ENCODE data around the gene STN1.

The STN1 gene

DNA sequence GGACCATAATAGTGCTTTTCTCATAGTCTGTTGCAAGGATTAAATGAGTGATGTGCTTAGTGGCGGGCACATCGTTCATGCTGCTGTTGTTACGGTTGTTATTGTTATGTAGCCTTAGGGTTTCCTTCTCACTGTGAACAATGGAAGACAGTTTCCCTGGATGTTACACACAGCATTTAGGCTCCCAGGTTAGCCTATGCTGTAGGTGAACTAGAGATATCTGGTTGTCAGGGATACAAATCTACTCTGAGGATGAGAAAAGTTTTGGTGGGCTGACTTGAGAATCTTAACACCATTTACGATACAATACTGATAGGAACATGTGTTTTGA lies 77.3 kb downstream of the STN1 start:
- no peak for DNase-seq

DNA sequence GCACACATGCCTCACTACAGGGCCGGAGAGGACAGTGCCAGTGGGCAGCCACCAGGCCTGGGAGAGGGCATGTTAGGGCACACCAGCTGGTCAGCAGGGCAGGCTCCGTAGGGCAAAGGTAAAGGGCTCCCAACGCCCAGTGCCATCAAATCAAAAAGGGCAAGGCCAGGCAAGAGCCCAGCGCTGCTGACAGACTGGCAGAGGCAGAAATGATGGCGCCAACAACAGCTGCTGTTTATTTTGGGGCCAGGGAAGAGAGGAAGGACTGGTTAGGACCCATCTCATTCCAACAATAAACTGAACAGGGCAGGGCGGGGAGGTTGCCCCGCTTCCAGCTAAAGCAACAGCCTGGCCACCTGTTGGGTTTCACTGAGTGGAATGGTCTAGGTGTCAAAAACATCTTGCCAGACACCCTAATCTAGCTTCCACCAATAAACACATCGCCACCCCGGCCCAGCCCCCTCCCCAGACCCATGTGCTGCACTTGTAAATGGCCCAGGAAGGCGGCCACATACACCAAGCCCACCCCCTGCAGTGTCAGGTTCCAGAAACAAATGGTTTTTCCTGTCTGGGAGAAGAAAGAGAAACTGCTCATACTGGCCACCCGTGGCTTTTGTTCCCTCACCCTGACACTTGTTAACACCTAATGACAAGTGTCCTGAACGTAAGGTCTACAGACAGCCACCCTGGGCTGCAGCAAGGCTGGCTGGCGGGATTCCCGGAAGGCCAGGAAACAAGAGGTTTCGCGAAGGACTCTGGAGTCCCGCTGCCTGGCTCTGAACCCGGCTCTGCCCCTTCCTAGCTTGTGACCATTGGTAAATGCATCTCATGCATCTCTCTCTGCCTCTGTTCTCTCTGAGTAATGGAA lies 77.9 kb downstream of the STN1 start:
- no peak for DNase-seq

DNA sequence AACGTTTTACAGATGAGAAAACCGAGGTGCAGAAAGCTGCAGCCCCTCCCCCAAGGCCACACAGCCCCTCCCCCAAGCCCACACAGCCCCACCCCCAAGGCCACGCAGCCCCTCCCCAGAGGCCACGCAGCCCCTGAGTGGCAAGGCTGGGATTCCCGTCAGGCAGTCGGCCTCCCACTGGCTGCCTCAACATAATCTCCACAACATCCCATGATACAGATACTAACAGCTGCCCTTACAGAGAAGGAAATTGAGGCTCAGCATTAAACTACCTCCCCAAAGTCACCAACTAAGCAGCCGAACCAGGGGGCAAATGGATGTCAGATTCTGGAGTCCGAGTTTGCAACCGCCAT lies 78.5 kb downstream of the STN1 start:
- DNase-seq, result no peak

DNA sequence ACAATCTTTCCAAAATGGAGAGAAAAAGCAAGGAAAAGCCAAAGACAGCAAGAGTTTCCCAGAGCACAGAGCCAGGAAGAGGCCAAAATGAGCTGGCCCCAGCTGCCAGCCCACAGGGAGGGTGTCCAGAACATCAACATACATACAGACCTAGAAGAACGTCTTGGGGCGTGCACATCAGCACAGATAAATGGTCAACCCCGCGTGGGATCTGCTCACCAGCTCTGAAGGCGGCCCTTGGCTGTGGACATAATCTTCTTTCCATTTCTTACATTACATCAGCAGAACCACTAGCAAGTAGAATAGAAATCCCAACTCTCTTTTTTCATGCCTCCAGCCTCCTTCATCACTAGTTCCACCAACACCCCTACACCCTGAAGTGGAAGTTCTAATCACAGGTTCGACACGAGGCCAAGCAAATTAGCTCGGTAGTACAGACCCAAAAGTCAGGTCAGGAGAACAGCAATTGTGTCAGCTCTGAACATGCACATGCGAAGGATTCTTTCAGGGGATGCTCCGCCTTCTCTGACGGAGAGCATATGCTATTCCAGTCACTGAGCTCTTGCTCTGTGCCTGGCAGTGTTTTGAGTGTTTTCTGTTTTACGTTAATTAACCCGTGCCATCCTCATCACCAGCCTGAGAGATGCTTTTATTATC lies 79.0 kb downstream of the STN1 start:
- no peak for DNase-seq

DNA sequence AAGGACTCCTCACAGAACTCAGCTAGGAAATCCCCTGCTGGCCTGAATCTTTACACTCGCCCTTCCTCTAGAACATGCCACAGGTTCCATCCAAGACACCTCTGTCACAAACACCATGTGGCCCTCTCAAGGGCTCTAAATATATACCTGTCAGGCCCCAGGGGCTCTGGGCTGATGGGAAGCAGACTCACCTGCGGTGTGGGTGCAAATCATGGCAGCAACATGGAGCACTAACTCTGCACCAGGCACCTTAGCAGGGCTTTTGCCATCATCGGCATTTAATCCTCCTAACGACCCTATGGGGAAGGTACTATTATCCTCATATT lies 80.0 kb downstream of the STN1 start:
- no peak for DNase-seq

DNA sequence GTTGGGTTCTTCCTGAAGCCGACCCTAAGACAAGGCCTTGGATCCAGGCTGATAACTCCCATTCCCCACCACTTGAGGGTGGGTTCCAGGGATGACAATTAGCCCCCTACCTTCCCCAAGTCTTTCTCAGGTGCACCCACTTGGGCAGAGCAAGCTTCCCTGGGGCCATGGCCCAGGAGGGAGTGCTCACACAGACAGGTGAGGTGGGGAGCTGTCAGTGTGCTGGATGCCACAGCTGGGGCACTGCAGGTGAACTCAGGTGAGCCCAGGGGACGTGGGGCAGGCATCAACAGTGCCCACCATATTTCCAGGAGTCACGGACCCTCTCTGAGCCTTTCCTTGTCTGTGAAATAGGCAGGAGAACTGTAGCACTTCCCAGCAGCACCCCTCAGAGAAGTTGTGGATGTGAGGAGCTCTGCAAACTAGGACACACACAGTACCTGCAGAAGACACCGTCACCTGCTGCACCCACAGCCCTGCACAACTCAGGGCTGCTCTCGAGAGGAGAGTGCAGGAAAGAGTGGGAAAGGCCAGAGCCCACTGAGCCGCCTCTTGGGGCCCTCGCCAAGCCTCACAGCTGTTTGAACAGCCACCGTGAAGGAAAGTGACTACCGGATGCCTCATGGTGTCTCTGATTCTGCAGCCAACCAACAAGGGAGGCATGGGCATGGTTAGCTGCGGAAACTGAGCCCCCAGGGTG lies 80.5 kb downstream of the STN1 start:
- no peak for DNase-seq

DNA sequence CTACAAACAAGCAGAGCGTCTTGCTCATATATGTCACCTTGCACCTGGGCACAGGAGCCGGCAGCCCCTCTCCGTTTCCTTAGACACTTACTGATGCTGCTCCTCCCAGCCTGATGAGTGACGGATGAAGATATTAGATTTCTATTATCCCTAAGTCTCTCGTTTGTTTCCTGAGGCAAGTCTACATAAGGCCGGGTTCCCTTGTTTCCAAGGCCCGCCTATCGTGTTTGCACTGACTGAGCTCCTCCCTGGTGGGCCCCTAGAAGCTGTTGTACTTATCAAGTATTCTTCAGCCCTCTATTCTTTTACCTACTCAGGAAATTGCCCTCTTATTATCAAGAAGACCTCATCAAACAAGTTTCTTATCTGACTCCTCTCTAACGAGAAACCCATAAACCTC lies 81.1 kb downstream of the STN1 start:
- no peak for DNase-seq

DNA sequence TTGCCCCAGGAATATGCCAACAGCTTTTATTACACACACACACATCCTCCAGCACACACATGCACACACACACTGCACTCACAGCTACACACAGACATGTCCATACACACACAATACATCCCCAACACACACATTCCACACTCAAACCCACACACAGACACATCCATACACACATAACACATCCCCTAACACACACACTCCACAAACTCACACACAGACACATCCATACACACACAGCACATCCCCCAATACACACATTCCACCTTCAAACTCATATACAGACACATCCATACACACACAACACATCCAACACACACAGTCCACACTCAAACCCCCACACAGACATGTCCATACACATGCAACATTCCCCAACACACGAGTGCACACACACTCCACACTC lies 81.7 kb downstream of the STN1 start:
- no peak for DNase-seq

DNA sequence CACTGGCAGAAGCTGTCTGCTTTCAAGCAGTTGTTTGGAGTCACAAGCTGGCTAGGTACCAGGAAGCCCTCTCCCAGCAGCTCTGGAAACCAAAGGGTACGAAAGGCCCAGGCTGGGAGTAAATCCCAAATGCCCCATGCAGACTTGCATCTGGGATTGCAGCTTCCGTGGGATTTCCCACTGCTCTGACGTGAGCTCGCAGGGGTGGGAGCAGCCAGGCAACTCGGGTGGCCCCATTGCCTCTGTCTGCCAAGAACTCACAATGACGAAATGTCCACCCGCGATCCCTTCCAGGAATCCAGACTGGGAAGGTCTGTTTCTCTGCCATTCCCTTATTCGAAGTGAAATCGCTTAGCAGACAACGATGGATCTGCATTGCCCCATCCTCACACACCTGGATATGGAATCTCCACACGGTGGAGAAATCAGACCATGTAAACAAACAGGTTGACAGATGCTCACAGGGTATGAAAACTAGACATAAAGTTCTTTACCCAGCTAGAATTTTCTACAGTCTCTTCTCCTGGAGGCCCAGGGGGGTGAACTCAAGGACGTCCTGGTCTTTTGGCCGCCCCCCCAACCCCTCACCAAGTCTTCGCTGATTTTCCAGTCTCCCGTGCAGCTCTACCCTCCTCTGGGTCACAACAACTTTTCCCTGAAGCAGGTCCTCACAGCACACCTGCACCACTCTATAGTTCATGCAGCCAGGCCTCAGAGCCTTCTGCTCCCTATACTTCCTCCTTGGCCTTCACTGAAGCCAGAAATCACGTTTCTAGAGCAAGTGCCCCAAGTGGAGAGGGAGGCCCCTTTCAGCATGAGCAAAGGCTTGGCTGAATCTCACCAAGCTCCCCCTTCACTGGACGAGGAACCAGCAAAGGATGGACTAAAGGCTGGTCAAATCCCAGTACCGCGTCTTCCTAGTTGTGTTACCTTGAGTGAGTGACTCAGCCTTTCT lies 82.6 kb downstream of the STN1 start:
- no peak for DNase-seq

DNA sequence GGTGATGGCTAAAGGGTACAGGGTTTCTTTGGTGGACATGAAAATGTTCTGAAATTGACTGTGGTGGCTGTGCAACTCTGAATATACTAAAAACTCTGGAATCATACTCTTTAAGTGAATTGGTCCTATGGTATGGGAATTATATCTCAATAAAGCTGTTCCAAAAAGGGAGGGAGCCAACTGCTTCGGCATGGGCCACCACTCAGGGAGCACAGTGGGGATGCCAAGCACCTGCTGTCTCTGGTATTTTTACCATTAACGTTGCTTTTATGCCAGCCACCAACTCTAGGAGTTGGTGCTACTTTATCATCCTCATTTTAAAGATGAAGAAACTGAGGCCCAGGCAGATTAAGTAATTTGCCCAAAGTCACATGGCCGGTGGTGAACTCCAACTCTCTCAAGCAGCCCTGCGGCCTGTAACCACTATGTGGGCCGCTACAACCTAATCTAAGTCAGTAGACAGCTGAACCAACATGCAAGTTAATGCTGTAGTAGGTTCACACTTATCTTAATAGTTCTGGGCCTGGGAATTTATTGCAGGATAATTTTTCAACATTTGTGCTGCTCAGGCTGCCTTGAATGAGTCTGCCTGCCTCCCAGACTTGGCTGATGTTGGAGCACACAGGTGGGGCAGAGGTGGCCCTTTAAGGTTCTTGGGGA lies 83.4 kb downstream of the STN1 start:
- DNase-seq, result no peak

DNA sequence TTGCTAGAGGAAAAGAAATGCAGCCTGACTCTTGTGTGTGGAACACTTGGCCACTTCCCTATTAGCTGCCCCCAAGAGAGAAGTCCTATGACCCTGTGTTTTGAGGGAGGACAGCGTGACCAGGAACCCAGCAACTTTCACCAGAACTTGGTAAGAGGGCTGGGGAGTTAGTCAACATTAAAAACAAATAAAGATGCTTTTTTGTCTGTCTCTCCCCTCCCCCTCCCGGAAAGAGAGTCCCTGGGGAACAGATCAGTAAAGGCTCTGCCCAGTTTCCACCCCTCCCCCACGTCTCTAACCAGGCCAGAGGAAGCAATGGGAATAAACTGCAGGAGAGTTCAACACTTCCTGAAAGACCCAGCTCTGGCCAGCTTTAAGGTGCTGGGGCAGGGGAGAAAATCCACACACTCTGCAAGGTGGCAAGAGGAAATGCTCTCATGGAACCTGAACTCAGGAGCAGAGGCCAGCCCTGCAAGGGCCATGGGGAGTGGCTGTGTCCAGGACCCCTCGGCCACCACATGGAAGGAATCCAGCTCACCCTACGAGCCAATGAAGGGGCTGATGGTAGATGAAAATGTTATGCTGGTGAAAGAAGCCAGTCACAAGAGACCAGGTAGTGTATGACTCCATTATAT lies 84.1 kb downstream of the STN1 start:
- no peak for DNase-seq

DNA sequence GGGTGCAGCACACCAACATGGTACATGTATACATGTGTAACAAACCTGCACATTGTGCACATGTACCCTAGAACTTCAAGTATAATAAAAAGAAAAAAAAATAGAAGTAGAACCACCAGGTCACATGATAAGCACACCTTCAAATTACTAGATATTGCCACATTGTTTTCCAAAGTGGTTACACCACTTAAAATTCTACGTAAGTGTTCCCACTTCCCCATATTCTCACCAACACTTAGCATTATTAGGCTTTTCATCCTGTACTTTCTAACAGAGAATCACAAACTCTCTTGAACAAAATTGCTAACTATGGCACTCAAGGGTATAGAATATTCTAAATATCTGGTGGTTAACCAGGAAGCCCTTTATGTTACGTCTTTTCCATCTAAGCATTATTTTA lies 85.2 kb downstream of the STN1 start:
- DNase-seq, result no peak

Data from CD4-positive, alpha-beta T cell treated with Interleukin-12 subunit alpha and Interleukin-12 subunit beta, for 1 hour (primary cell).